NCI-H2107 (cell line): ENCODE results near the gene RFX8.

ENCODE experiments used
- DNase-seq: peaks from one replicate; lab custom pipeline; 2025; lab: John Stamatoyannopoulos, UW

RFX8 gene

DNA sequence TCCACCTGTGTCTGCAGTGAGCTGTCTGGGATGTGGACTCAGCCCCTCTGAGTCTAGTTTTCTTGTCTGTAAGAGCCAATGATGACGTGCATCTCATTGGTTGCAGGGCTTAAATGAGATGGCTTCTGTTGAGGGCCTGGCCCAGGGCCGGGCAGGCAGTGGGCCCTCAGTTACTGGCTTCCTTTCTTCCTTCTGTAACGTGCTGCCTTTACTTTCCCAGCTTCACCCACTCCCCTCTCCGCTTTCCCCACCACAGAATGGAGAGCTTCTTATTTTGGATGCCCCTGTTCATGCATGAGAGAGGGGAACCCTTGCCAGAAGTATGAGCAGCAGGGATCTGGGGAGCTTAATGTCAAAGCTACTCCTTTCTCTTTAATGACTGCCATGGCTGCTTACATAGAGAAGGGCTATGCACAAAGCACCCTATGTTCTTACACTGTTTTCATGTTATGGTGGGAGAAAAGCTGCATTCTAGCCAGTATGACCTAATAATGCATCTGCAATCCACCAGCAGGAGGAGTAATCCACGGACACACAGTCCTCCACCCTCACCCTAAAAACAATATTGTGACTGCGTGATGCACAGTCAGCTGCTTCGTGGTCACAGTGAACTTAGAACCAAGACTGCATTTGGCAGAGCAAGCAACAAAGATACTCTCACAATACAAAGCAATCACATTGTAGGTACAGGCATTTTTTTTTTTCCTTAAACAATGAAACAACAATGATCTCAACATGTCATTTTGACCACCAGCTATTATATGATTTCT lies 124.8 kb downstream of the RFX8 start:
- no peak for DNase-seq

- DNase-seq = no peak
These were observed 126.0 kb downstream of the RFX8 start for GRCh38 chr2:101348883-101349282.
